ENCODE data around the gene FANCB.

The FANCB gene

DNA sequence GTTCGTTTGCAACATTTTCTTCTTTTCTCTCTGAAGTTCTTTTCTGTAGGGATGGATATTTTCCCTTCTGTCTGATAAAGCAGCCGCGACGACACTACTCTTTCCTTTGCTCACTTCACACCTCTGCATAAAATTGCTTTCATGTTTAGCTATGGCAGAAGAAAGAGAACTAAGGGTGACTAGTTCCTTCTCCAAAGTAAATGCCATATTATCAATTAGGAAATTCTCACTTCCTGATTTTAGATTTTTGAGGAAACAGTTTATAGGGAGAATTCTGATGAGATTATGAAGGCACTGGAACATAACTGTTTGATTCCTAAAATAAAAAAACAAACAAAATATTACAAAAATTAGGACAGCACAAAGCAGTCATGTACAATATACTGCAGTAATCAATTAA lies 29.2 kb downstream of the FANCB start:
- no peak for TF ChIP-seq POLR2AphosphoS5 (IDR thresholded peaks at IDR 0.05; ENCODE audit: low read depth, low read length)
- no peak for TF ChIP-seq REST (IDR thresholded peaks at IDR 0.05; ENCODE audit: insufficient read depth in 1 of 2, low read depth in 2 of 2, low read length in 2 of 2)
- no peak for TF ChIP-seq TAF1 (IDR thresholded peaks at IDR 0.05; ENCODE audit: borderline replicate concordance, insufficient read depth, low read length)
- TF ChIP-seq FOXP2 (optimal IDR thresholded peaks at IDR 0.05; ENCODE audit: borderline replicate concordance, extremely low read depth, extremely low read length, insufficient read depth): no peak

DNA sequence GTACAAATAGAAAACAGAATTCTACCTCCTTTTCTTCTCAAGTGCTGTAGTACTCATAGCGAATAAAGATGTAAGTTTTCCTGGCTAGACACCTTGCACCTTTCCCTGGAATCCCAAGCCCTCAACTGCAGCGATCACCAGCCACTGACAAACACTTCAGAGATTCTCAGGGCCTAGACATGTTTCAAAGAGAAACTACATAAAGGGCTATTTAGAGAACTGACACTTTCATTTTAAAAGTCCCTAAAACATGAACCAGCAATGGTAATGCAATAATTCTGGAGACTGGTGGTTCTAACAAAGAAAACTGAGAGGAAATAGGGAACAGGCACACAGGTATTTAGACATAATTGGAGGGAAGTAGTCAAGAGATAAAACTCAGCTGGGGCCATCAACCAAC lies 35.7 kb downstream of the FANCB start:
- no peak for TF ChIP-seq TAF1 (IDR thresholded peaks at IDR 0.05; ENCODE audit: borderline replicate concordance, insufficient read depth, low read length)
- no peak for TF ChIP-seq FOXP2 (optimal IDR thresholded peaks at IDR 0.05; ENCODE audit: borderline replicate concordance, extremely low read depth, extremely low read length, insufficient read depth)
- no peak for TF ChIP-seq SIN3A (IDR thresholded peaks at IDR 0.05; ENCODE audit: borderline replicate concordance, insufficient read depth, low read length)
- TF ChIP-seq POLR2AphosphoS5 (IDR thresholded peaks at IDR 0.05; ENCODE audit: low read depth, low read length): no peak
- TF ChIP-seq REST (IDR thresholded peaks at IDR 0.05; ENCODE audit: insufficient read depth in 1 of 2, low read depth in 2 of 2, low read length in 2 of 2): no peak

DNA sequence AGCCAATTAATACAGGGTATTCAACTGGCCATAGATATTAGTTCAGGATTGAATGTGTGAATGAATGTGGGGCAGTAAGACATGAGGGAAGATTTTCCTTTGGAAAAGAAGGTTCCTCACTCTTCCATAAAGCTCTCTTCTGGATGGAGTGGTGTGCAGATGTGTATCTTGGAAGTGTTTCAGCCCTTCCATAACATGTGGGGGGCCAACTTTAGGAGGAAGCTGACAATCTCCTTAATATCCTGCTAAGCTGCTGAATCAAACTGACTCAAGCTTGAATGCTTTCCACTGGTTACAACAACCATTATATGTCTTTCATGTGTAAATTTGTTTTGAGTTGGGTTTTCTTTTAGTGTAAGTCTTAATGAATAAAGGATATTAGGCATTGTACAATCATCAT lies 40.3 kb downstream of the FANCB start:
- TF ChIP-seq SIN3A (IDR thresholded peaks at IDR 0.05; ENCODE audit: borderline replicate concordance, insufficient read depth, low read length): no peak
- no peak for TF ChIP-seq TAF1 (IDR thresholded peaks at IDR 0.05; ENCODE audit: borderline replicate concordance, insufficient read depth, low read length)
- no peak for TF ChIP-seq POLR2AphosphoS5 (IDR thresholded peaks at IDR 0.05; ENCODE audit: low read depth, low read length)
- TF ChIP-seq FOXP2 (optimal IDR thresholded peaks at IDR 0.05; ENCODE audit: borderline replicate concordance, extremely low read depth, extremely low read length, insufficient read depth): no peak
- no peak for TF ChIP-seq REST (IDR thresholded peaks at IDR 0.05; ENCODE audit: insufficient read depth in 1 of 2, low read depth in 2 of 2, low read length in 2 of 2)

- no peak for TF ChIP-seq TAF1 (IDR thresholded peaks at IDR 0.05; ENCODE audit: borderline replicate concordance, insufficient read depth, low read length)
Observed at GRCh38 chrX:14832151-14832550, 40.7 kb downstream of the FANCB start.

GRCh38 chrX:14829643-14830042 lies 43.2 kb downstream of the FANCB start:
- TF ChIP-seq TAF1 (IDR thresholded peaks at IDR 0.05; ENCODE audit: borderline replicate concordance, insufficient read depth, low read length): no peak
- TF ChIP-seq SIN3A (IDR thresholded peaks at IDR 0.05; ENCODE audit: borderline replicate concordance, insufficient read depth, low read length): no peak
- TF ChIP-seq FOXP2 (optimal IDR thresholded peaks at IDR 0.05; ENCODE audit: borderline replicate concordance, extremely low read depth, extremely low read length, insufficient read depth): no peak
- no peak for TF ChIP-seq REST (IDR thresholded peaks at IDR 0.05; ENCODE audit: insufficient read depth in 1 of 2, low read depth in 2 of 2, low read length in 2 of 2)
- TF ChIP-seq POLR2AphosphoS5 (IDR thresholded peaks at IDR 0.05; ENCODE audit: low read depth, low read length): no peak

Data from PFSK-1 (cell line).